Caco-2 (cell line): Measurements from ENCODE around the gene PRR33. TPM values are rescaled to one million over a fixed set of nuclear protein-coding genes. Genes with fewer than 3 reads are reported as not detected.

Source experiments
- BruUV-seq: library from RNA; stranded (reverse); fragments of 400-500 nt; replicated peaks from 2 replicates; lab custom pipeline; 2021; lab: Mats Ljungman, UMichigan
- CTCF ChIA-PET: fragments of 300-600 bp; sonication (Branson Sonifier 250); formaldehyde crosslinking; loops from one replicate; lab custom pipeline; 2022; ENCODE audit warnings: antibody characterized with exemption; lab: Charles Lee
- POLR2A ChIA-PET: fragments of 300-600 bp; sonication (Branson Sonifier 250); formaldehyde crosslinking; loops from one replicate; lab custom pipeline; 2022; ENCODE audit warnings: antibody characterized with exemption; lab: Charles Lee
- DNase-seq, 2 experiments: peaks; one replicate each; pipeline versions ENCODE4 v3.0.0 to v3.0.0-alpha.2; 2020 to 2022
- H3K27me3 ChIP-seq: replicated peaks from 2 replicates; pipeline ENCODE4 v1.6.0; 2011; ENCODE audit warnings: low read length; ENCODE audit not compliant: control insufficient read depth, insufficient read depth
- H3K36me3 ChIP-seq: 2 replicates; pipeline ENCODE4 v1.5.1; 2011; ENCODE audit warnings: low read length; ENCODE audit not compliant: control insufficient read depth, insufficient read depth
- H3K4me1 ChIP-seq: fragments of 250-450 bp; sonication (Bioruptor Pico); 2 replicates; pipeline ENCODE4 v1.5.1; 2020; ENCODE audit warnings: mild to moderate bottlenecking
- H3K4me3 ChIP-seq: 2 replicates; pipeline ENCODE4 v1.5.1; 2011; ENCODE audit warnings: low read depth, mild to moderate bottlenecking, control low read depth, low read length
- H3K9me3 ChIP-seq: fragments of 250-450 bp; sonication (Bioruptor Pico); 2 replicates; pipeline ENCODE4 v1.5.1; 2020; ENCODE audit warnings: mild to moderate bottlenecking, moderate library complexity
- H3K27ac Mint-ChIP-seq: one replicate; pipeline ENCODE4 v1.8.0; 2022; ENCODE audit warnings: mixed read lengths; ENCODE audit not compliant: unreplicated experiment
- H3K27me3 Mint-ChIP-seq: one replicate; pipeline ENCODE4 v1.8.0; 2022; ENCODE audit warnings: mixed read lengths; ENCODE audit not compliant: insufficient read depth, unreplicated experiment
- H3K36me3 Mint-ChIP-seq: one replicate; pipeline ENCODE4 v1.8.0; 2022; ENCODE audit warnings: mild to moderate bottlenecking, mixed read lengths; ENCODE audit not compliant: insufficient read depth, unreplicated experiment
- H3K4me1 Mint-ChIP-seq: one replicate; pipeline ENCODE4 v1.8.0; 2022; ENCODE audit warnings: low read depth, mixed read lengths; ENCODE audit not compliant: unreplicated experiment
- H3K4me3 Mint-ChIP-seq: one replicate; pipeline ENCODE4 v1.8.0; 2022; ENCODE audit warnings: mild to moderate bottlenecking, moderate library complexity, mixed read lengths; ENCODE audit not compliant: unreplicated experiment
- H3K9me3 Mint-ChIP-seq: one replicate; pipeline ENCODE4 v1.8.0; 2022; ENCODE audit warnings: mixed read lengths; ENCODE audit not compliant: unreplicated experiment
- CTCF ChIP-seq, 2 experiments: fragments of 200-600 bp in 1 of 2; IDR thresholded peaks; 1 replicate in 1 of 2; 2 replicates in 1 of 2; pipeline versions ENCODE4 v1.5.1 to v1.8.0; 2011 to 2022; ENCODE audit warnings: antibody characterized with exemption in 1 of 2, control low read depth in 1 of 2, inconsistent platforms in 1 of 2, low read depth in 1 of 2, low read length in 1 of 2, mild to moderate bottlenecking in 1 of 2, moderate library complexity in 1 of 2; ENCODE audit not compliant: insufficient read depth in 1 of 2, severe bottlenecking in 1 of 2, unreplicated experiment in 1 of 2
- intact Hi-C: fragments of 100-400 bp; cut with micrococcal nuclease; formaldehyde crosslinking; loops from one replicate; pipeline ENCODE4 v1.10.0; 2022; ENCODE audit not compliant: unreplicated experiment
- total RNA-seq: library from RNA; stranded (reverse); gene quantifications from 2 replicates; pipeline ENCODE4 v1.2.3, GENCODE V29; 2022

PRR33 gene
- total RNA-seq, 1 experiment from 2014 or later: not detected

- no peak overlapping the region for H3K27ac Mint-ChIP-seq
- Histone ChIP-seq H3K4me1 (peaks cover 8% of the 10 kb centered on the region), H3K27me3 (no peaks in the 10 kb centered on the region), H3K36me3 (no peaks in the 10 kb centered on the region), H3K4me3 (no peak overlapping the region), H3K9me3 (no peaks in the 10 kb centered on the region)
- intact Hi-C loops: loop anchor here (5.0 kb wide), 1 partner anchor 56 kb away; no protein-coding TSS in a partner anchor
- H3K9me3 Mint-ChIP-seq: no peaks in the 10 kb centered on the region
- H3K27me3 Mint-ChIP-seq: no peaks in the 10 kb centered on the region
- ChIA-PET POLR2A (no interaction called here), CTCF (interaction anchor here (0.8 to 3.7 kb wide), 10 partner anchors 50 to 272 kb away, joined by 3 to 140 read pairs (median 18); partner anchors contain the start of genes KRTAP5-6, MRPL23 and SYT8)
- no peak overlapping the region for H3K4me3 Mint-ChIP-seq
- H3K36me3 Mint-ChIP-seq: no peaks in the 10 kb centered on the region
- TF ChIP-seq CTCF (IDR thresholded peaks at IDR 0.05; ENCODE audit: insufficient read depth in 1 of 2, low read depth in 1 of 2, low read length in 1 of 2, severe bottlenecking in 1 of 2, unreplicated experiment in 1 of 2): no peak
- peak in 1 of 2 experiments; percentile 29 for DNase-seq
- BruUV-seq: no TSS peak
- H3K4me1 Mint-ChIP-seq: no peaks in the 10 kb centered on the region
Observed at GRCh38 chr11:1883346-1884302, 8.1 kb downstream of the PRR33 start.

GRCh38 chr11:1882265-1883238 lies 9.1 kb downstream of the PRR33 start:
- Mint-ChIP-seq H3K27ac (no peak overlapping the region), H3K4me1 (no peaks in the 10 kb centered on the region)

More at GRCh38 chr11:1882265-1883238, 9.1 kb downstream of the PRR33 start:
- Histone ChIP-seq H3K36me3 (no peaks in the 10 kb centered on the region), H3K9me3 (no peaks in the 10 kb centered on the region), H3K4me1 (peaks cover 8% of the 10 kb centered on the region), H3K27me3 (no peaks in the 10 kb centered on the region), H3K4me3 (no peak overlapping the region)
- Mint-ChIP-seq H3K36me3 (no peaks in the 10 kb centered on the region), H3K9me3 (no peaks in the 10 kb centered on the region), H3K27me3 (no peaks in the 10 kb centered on the region), H3K4me3 (no peak overlapping the region)
- peak; percentile 89 to 95 for TF ChIP-seq CTCF (IDR thresholded peaks at IDR 0.05; ENCODE audit: insufficient read depth in 1 of 2, low read depth in 1 of 2, low read length in 1 of 2, severe bottlenecking in 1 of 2, unreplicated experiment in 1 of 2)
- peak; percentile 76 to 87 for DNase-seq
- intact Hi-C loops: loop anchor here (1.0 to 5.0 kb wide), 3 partner anchors 55 to 269 kb away; no protein-coding TSS in a partner anchor
- BruUV-seq: no TSS peak
- ChIA-PET POLR2A (interaction anchor here (0.9 kb wide), 1 partner anchor 268 kb away, joined by 3 read pairs; no protein-coding TSS in a partner anchor), CTCF (interaction anchor here (0.5 to 3.7 kb wide), 32 partner anchors 13 to 369 kb away, joined by 3 to 140 read pairs (median 4); partner anchors contain the start of genes IGF2, KRTAP5-6, MRPL23 and SYT8)
